ENCODE measurements around the gene RABGEF1. TPM values are rescaled to one million over a fixed set of nuclear protein-coding genes. Genes with fewer than 3 reads are reported as not detected.
"Not testable (repeated sequence)": the region's sequence is repeated elsewhere in the genome, so short reads cannot be mapped to it uniquely, and the experiment has no call there.

The RABGEF1 gene
- total and polyA plus RNA-seq, 2 experiments from 2014 or later: 68.2 to 71.5 TPM

GRCh38 chr7:66779669-66780409, 39.3 kb downstream of the RABGEF1 start:
- H3K79me2 ChIP-seq (ENCODE audit: insufficient read depth): peaks cover 99% of the 10 kb centered on the region
- peak overlapping the region; percentile 31 for H3K4me2 ChIP-seq (ENCODE audit: unreplicated experiment)
- peaks cover 76% of the 10 kb centered on the region for H3K36me3 ChIP-seq (ENCODE audit: low read depth)
- 90% methylated on average over 5 of the region's 5 CpGs for WGBS, 2 experiments (ENCODE audit: low coverage in 1 of 2, low lambda C conversion rate in 2 of 2, missing lambda C conversion rate in 2 of 2)
- no peaks in the 10 kb centered on the region for H3K27me3 ChIP-seq (replicated peaks; ENCODE audit: insufficient read depth)
- no peak overlapping the region for H3K4me3 ChIP-seq
- H3F3A ChIP-seq (ENCODE audit: insufficient read depth): peaks cover 39% of the 10 kb centered on the region
- in situ Hi-C loops (cut with MboI): no loop called here
- H3K9ac ChIP-seq: peak overlapping the region; percentile 28; the same call in 1 of the 2 replicates
- TF ChIP-seq EZH2 (IDR thresholded peaks at IDR 0.05; ENCODE audit: insufficient read depth, poor library complexity, severe bottlenecking) (no peak), EZH2phosphoT487 (IDR thresholded peaks at IDR 0.05; ENCODE audit: insufficient read depth, low read depth) (no peak)
- H3K4me1 ChIP-seq (ENCODE audit: insufficient read depth): peaks cover 34% of the 10 kb centered on the region
- H4K20me1 ChIP-seq (ENCODE audit: insufficient read depth): peaks cover 4% of the 10 kb centered on the region; the same call in 1 of the 2 replicates
- H3K27ac ChIP-seq: peak overlapping the region; percentile 54
- no peak overlapping the region for H2AFZ ChIP-seq
- H3K9me3 ChIP-seq (ENCODE audit: low read depth): no peaks in the 10 kb centered on the region
- DNase-seq: peak; percentile 82
- H3K9me2 ChIP-seq (ENCODE audit: insufficient read depth): no peaks in the 10 kb centered on the region

- Histone ChIP-seq H3K27ac (no peak overlapping the region), H3K27me3 (replicated peaks; ENCODE audit: insufficient read depth) (no peaks in the 10 kb centered on the region), H3K36me3 (ENCODE audit: low read depth) (peaks cover 76% of the 10 kb centered on the region), H3K9me2 (ENCODE audit: insufficient read depth) (no peaks in the 10 kb centered on the region), H2AFZ (no peak overlapping the region), H3K4me1 (ENCODE audit: insufficient read depth) (peaks cover 34% of the 10 kb centered on the region), H3K79me2 (ENCODE audit: insufficient read depth) (peaks cover 99% of the 10 kb centered on the region), H3K4me3 (no peak overlapping the region), H3K9me3 (ENCODE audit: low read depth) (no peaks in the 10 kb centered on the region), H4K20me1 (ENCODE audit: insufficient read depth) (peaks cover 4% of the 10 kb centered on the region; the same call in 1 of the 2 replicates), H3F3A (ENCODE audit: insufficient read depth) (peaks cover 39% of the 10 kb centered on the region), H3K9ac (no peak overlapping the region), H3K4me2 (ENCODE audit: unreplicated experiment) (no peak overlapping the region)
- TF ChIP-seq EZH2 (IDR thresholded peaks at IDR 0.05; ENCODE audit: insufficient read depth, poor library complexity, severe bottlenecking) (no peak), EZH2phosphoT487 (IDR thresholded peaks at IDR 0.05; ENCODE audit: insufficient read depth, low read depth) (no peak)
- DNase-seq: no peak
- in situ Hi-C loops (cut with MboI): no loop called here
- 95 to 97% methylated on average over 7 of the region's 7 CpGs for WGBS, 2 experiments (ENCODE audit: low coverage in 1 of 2, low lambda C conversion rate in 2 of 2, missing lambda C conversion rate in 2 of 2)
Observed at GRCh38 chr7:66781408-66782090, 41.0 kb downstream of the RABGEF1 start.

GRCh38 chr7:66782875-66783274, 42.3 kb downstream of the RABGEF1 start:
- Histone ChIP-seq H3K36me3 (ENCODE audit: low read depth) (peaks cover 82% of the 10 kb centered on the region), H3K4me1 (ENCODE audit: insufficient read depth) (peaks cover 30% of the 10 kb centered on the region), H3F3A (ENCODE audit: insufficient read depth) (peaks cover 36% of the 10 kb centered on the region), H3K79me2 (ENCODE audit: insufficient read depth) (peaks cover 99% of the 10 kb centered on the region)
- H3K4me3 ChIP-seq; H4K20me1 ChIP-seq (ENCODE audit: insufficient read depth); H3K9me3 ChIP-seq (ENCODE audit: low read depth); H3K4me2 ChIP-seq (ENCODE audit: unreplicated experiment); in situ Hi-C loops (cut with MboI); H3K27ac ChIP-seq; H2AFZ ChIP-seq; DNase-seq; H3K27me3 ChIP-seq (replicated peaks; ENCODE audit: insufficient read depth); H3K9me2 ChIP-seq (ENCODE audit: insufficient read depth); H3K9ac ChIP-seq: not testable (repeated sequence)
- 61 to 69% methylated on average over 3 of the region's 3 CpGs for WGBS, 2 experiments (ENCODE audit: low coverage in 1 of 2, low lambda C conversion rate in 2 of 2, missing lambda C conversion rate in 2 of 2)

- H3K9me2 ChIP-seq (ENCODE audit: insufficient read depth); H2AFZ ChIP-seq; in situ Hi-C loops (cut with MboI); H4K20me1 ChIP-seq (ENCODE audit: insufficient read depth); DNase-seq; H3K9me3 ChIP-seq (ENCODE audit: low read depth); H3K9ac ChIP-seq; H3K4me3 ChIP-seq; H3K27ac ChIP-seq; H3K27me3 ChIP-seq (replicated peaks; ENCODE audit: insufficient read depth); H3K4me2 ChIP-seq (ENCODE audit: unreplicated experiment): not testable (repeated sequence)
- Histone ChIP-seq H3K36me3 (ENCODE audit: low read depth) (peaks cover 86% of the 10 kb centered on the region), H3F3A (ENCODE audit: insufficient read depth) (peaks cover 27% of the 10 kb centered on the region), H3K79me2 (ENCODE audit: insufficient read depth) (peaks cover 99% of the 10 kb centered on the region), H3K4me1 (ENCODE audit: insufficient read depth) (peaks cover 19% of the 10 kb centered on the region)
- 100% methylated on average over 1 of the region's 1 CpG for WGBS, 2 experiments (ENCODE audit: low coverage in 1 of 2, low lambda C conversion rate in 2 of 2, missing lambda C conversion rate in 2 of 2)
Observed at GRCh38 chr7:66783887-66784595, 43.5 kb downstream of the RABGEF1 start.
